Measurements from ENCODE around the gene ANKRD12.

ANKRD12 gene

DNA sequence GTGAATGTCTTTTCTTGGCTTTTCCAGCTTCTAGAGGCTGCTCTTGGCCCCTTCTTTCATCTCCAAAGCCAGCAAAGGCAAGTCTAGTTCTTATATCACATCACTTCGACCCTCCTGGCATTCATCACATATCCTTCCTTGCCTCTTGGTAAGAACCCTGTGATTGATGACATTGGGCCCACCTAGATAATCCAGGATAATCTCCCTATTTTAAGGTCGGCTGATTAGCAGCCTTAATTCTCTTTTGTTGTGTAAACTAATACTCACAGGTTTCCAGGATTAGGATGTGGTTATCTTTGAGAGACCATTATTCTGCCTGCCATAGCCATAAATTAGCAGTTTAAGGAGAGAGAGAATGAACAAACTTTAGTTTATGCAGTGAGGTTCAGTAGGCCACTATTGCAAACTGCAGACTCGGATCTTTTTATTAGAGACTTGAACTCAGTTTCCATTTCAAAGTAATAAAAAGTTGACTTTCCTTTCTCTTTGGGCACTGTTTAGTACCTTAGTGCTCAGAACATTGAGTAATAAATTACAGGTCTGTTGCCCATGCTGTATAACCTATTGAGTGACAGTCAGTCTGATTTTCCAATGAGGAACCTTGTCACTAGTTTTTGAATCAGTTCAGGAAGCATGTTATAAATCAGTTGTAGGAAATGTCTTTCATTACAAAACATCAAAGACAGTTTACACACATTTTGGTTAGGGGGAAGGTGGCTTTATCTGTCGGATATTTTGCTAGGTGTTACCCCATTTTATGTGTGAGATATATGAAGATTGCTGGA lies 29.6 kb upstream of the ANKRD12 start:
- DNase-seq (ENCODE audit: low read depth), result no peak

DNA sequence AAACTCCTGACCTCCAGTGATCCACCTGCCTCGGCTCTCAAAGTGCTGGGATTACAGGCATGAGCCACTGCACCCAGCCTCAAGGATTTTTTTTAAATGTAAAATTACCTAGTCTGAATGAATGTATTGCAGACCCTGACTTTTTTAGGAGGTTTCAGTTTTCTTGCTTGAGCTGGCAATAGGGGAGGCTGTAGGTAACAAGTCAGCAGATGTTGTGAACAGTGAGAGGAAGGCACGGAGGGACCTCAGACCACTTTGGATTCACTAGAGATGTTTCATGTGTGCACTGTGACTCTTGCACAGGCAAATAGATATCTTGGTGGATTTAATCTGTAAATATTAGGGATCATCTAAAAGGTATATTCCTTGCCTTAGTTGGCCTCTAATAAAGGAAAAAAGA lies 27.7 kb upstream of the ANKRD12 start:
- DNase-seq (ENCODE audit: low read depth), result no peak

DNA sequence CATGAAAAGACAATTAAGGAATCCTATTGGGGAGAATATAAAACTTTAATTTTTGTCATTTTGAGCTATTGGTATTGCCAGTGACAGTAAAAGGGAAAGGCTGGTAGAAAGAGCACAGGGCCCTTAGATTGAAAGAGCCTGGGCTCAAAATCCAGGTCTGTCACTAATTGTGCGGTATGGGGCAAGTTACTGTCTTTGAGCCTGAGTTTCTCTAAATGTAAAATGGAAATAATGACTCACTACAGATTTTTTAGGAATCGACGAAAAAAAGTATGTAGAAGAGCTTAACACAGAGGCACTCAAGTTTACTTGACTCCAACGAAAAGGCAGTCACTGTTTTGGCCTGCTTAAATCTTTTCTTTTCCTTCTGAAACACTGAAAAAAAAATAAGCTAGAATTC lies 27.1 kb upstream of the ANKRD12 start:
- DNase-seq (ENCODE audit: low read depth), result peak; percentile 82

DNA sequence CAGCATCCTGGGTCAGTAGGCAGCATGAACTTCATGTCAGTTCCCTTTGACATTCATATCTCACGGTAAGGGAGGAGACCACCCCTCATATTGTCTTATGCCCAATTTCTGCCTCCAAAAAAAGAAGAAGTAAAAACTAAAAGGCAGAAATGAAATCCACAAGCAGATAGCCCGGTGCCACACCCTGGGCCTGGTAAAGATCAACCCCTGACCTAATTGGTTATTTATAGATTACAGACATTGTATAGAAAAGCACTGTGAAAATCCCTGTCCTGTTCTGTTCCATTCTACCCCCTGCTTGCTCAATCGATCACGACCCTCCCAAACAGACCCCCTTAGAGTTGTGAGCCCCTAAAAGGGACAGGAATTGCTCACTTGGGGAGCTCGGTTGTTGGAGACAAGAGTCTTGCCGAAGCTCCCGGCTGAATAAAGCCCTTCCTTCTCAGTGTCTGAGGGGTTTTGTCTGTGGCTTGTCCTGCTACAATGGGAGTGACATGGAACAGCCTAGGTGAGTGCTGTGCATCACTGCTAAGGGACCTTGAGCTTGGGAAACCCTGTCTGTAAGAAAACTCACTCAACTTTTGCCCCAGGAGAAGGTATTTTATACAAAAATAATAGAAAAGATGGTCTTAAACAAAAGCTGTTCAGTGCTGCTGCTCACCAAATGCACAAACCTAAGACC lies 23.0 kb upstream of the ANKRD12 start:
- no peak for DNase-seq (ENCODE audit: low read depth)

DNA sequence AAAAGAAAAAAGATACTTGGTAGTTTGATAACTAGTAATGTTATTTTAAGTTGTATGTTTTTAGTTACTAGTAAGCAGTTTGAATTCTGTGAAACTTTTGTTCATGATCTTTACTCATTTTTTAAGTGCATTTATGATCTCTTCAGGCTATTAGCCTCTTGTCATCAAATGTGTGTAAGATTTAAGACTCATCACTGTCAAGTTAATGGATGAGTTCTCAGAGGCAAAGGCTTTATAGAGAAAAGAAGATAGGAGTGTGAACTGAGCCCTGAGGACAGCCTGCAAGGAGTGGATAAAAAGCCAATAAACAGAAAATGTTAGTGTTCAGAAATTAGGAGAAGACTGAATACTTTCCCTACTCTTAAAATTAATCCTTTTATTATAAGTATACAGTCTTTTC lies 20.6 kb upstream of the ANKRD12 start:
- DNase-seq (ENCODE audit: low read depth), result no peak

DNA sequence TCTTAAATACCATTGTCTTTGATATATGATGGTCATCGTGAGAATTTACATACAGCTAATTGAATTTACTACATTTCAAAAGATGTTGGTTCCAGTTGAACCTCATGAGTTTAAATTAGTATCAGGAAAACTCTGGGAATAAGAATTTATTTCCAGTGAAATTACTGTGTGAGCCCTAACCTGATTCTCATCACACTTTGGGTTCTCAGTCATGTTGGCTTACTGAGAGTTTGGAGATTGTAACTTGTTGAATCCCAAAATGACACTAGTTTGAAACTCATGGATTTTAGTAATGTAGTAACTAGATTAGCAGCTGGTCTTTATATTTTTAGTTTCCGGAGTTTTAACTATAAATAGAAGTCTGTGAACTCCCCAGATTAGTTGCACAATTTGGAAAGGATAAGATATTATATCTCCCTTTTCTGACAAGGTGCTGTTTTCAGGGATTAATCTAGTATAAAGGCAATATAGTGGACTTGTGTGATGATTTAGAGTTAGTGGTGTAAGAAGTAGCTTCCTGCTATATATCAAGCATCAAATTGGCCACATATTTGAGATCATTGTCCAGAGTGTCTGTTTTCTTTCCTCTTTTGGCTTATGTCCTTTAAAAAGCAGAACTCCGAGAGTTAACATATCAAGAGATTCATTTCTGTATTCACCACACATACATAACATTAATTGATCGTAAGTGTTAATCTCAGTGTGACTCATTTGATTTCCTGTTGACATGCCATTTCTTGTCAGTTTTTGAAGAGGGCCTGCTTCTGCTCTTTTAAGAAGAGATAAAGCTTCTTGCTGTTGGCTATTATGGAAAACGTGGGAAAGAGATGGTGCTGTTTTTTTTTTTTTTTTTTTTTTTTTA lies 18.4 kb upstream of the ANKRD12 start:
- DNase-seq (ENCODE audit: low read depth), result no peak

DNA sequence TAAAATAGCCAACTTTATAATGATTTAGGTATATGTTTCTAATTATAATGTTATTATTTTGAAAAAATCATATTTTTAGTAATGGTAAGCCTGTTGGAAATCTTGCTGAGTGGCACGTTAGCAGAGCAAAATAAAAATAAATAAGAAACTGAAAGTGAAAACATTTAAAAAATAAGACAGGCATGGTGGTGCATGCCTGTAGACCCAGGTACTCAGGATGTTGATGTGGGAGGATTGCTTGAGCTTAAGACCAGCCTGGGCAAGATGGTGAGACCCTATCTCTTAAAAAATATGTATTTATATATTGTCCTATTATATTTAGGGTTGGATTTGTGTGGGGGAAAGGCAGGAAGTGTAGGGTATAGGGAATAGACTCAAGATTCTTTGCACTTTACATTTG lies 15.8 kb upstream of the ANKRD12 start:
- DNase-seq (ENCODE audit: low read depth), result no peak

DNA sequence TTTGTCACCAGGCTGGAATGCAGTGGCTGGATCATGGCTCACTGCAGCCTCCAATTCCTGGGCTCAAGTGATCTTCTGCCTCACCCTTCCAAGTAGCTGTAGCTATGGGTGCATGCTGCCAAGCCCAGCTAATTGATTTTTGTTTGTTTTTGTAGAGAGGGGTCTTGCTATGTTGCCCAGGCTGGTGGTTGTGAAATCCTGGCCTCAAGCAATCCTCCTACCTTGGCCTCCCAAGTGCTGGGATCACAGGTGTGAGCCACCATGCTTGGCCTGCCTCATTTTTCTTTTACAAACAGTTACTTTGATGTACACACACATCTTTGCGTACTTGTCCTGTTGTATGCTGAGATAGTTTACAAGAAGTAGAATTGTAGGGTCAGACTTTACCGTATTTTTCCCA lies 13.1 kb upstream of the ANKRD12 start:
- DNase-seq (ENCODE audit: low read depth), result no peak

DNA sequence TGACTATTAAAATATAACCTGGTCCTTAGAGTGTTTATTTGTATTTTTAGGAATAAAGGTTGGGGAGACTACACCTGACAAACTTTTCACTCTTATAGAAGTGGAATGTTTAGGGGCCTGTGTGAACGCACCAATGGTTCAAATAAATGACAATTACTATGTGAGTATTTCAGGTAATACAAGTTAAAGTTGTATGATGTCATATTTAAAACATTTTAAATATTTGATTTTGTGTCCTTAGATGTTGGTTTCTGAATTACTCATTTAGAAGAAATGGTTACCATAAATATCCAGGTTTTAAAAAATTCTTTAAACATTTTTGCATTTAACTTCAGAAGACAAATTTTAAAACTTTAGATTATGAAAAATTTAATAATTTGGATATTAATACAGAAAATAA lies 11.8 kb upstream of the ANKRD12 start:
- DNase-seq (ENCODE audit: low read depth), result no peak

DNA sequence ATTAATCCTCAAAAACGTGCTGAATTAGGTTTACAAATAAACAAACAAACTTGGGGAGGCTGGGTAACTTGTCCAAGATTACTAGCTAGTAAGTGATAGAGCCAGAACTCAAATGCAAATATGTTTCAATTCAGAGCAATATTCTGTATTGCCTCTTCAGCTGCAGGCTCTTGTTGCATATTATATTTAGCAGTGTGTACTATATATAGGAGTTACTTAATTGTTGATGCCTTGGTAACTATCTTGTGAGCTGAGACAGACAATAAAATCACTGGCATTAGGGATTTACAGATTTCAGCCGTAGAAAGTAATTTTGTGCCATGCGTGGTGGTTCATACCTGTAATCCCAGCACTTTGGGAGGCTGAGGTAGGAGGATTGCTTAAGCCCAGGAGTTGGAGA lies 10.2 kb upstream of the ANKRD12 start:
- DNase-seq (ENCODE audit: low read depth), result no peak

DNA sequence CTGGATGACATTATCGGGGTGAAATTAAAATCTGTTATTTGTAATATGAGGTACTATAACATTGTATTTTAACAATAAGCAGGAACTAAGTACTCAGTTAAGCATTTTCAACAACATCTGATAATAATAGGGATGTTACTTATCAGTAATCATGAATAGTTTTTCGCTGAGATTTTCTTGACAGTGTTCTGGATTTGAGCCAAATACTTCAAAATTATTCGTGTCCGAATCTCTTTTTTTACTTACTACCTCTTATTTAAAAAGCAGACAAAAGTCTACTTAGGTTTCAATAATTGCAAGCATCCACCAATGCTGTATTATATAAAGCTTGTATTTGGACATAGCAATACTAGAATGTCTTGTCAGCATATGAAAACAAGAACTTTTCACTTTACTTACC lies 6.4 kb upstream of the ANKRD12 start:
- no peak for DNase-seq (ENCODE audit: low read depth)

DNA sequence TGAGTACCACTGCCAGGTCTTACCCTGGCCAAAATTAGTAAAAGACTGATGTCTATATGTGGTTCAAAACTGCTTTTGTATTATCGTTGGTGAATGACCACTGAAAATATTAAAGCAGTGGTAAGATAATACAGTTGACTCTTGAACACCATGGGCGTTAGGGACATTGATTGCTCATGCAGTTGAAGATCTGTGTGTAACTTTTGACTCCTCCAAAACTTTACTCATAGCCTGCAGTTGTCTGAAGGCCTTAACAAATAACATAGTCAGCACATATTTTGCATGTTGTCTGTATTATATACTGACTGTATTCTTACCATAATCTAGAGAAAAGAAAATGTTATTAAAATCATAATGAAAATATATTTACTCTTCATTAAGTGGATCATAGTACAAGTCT lies 5.8 kb upstream of the ANKRD12 start:
- DNase-seq (ENCODE audit: low read depth), result no peak

DNA sequence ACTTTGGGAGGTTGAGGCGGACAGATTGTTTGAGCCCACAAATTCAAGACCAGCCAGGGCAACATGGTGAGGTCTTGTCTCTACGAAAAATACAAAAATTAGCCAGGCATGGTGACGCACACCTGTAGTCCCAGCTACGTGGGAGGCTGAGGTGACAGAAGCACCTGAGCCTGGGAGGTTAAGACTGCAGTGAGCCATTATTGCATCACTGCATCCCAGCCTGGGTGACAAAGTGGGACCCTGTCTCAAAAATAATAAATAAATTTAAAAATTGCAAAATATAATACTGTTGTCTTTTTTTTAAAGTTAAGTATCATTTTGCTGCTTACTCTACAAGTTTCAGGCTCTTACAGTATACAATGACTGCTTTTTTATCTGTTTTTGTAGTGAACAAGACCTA lies 4.0 kb upstream of the ANKRD12 start:
- no peak for DNase-seq (ENCODE audit: low read depth)

DNA sequence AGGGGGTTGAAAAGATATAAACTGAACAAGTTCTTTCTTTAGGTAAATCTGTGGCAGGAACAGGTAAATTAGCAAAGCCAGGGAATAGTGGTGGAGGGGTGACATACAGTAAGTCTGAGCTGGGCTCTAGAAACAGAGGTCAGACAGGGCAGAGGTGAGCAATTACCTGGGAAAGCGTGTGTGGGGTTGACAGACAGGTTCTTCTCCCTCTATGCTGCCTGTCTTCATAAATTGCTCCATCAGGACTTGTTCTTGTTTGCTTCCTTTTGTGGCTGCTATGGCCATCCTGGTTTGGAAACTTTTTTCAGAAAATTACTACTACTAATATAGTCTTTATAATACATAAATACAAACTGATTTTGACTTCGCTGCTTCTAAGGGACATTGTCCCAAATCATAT lies 3.4 kb upstream of the ANKRD12 start:
- DNase-seq (ENCODE audit: low read depth), result no peak

DNA sequence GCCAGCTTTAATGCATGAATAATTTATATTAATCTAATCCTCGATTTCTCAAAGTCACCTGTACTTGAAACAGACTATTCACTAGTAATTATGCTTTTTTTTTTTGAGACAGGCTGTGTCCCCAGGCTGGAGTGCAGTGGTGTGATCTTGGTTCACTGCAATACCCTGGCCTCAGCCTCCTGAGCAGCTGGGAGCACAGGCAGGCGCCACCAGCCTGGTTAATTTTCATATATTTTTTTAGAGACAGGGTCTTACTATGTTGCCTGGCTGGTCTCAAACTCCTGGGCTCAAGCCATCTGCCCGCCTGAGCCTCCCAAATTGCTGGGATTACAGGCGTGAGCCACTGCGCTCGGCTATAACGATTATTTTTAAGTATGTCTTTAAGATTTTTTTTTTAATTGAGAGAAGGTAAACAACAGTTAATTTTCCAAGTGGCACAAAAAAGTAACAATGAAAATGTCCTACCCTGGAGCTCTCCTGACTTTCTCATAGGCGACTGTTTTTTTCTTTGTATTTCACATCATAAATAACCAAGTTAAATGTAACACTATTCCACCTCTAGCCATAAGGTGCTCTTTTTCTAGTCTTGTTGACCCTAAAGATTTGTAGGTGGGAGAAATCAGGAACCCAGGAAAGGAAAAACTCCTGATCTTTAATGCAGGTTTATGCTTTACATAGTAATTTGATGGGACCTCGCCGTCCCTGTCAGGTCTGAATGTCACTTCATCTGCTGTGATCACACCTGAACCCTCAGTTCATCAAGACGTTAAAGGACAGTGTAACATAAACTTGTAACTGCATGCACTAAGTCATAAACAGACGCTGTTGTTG lies 1.3 kb upstream of the ANKRD12 start:
- no peak for DNase-seq (ENCODE audit: low read depth)

DNA sequence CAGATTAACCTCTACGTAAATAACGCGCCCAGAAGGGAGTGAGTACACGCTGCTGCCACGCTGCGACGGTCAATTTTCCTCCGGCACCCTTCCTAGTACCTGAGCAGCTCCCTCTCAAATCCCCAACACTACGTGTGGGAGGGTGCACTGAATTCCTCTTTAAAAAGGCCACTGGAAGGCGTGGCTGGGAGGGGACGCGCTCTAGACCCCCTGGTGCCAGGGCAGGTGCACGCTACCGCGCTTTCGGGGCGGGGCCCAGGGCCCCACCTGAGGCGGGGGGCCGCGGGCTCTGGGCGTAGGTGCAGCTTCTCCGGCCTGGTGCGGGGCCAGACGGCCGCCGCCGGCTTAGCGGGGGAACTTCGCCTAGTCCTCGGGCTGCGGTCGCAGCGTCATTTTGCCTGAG lies 668 bp upstream of the ANKRD12 start:
- DNase-seq (ENCODE audit: low read depth), result peak; percentile 21

DNA sequence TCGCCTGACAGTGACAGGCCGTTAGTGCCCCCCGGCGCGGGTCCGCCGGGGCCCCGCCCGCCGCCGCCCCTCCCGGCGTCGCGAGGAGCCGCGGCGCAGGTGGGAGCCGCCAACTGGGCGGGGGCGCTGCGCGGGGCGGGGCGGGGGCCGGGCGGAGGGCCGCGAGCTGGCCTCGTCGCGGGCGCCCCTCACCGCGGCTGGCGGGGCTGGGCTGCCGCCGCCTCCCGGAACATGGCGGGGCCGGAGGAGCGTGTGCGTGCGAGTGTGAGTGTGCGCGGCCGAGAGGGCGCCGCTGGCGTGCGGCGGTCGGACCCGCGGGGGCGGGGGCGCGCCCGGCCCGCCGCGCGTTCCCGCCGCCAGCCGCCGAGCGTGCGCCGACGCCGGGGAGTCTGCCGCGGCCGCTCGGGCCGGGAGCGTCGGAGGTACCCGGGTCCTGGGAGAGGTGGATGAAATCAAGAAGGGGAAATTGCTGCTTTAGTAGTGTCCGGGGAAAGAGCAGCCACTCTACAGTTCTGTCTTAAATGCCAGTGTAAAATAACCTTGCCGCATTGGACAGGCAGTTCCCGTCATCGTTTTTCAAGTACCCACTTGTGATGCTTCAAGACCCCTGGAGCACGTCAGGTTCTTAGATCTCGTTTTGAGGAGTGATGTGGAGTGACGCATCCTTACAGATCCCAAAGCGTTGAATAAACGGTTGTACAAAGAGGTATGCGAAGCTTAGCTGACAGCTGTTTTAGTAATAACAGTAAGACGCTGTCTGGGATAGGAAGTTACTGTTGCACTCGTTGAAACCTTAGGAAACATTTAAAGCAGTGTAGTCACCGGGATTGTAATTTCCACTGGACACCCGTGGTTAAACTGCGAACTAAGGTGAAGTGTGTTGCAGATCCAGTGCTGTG lies 836 bp downstream of the ANKRD12 start:
- DNase-seq (ENCODE audit: low read depth), result peak; percentile 81

DNA sequence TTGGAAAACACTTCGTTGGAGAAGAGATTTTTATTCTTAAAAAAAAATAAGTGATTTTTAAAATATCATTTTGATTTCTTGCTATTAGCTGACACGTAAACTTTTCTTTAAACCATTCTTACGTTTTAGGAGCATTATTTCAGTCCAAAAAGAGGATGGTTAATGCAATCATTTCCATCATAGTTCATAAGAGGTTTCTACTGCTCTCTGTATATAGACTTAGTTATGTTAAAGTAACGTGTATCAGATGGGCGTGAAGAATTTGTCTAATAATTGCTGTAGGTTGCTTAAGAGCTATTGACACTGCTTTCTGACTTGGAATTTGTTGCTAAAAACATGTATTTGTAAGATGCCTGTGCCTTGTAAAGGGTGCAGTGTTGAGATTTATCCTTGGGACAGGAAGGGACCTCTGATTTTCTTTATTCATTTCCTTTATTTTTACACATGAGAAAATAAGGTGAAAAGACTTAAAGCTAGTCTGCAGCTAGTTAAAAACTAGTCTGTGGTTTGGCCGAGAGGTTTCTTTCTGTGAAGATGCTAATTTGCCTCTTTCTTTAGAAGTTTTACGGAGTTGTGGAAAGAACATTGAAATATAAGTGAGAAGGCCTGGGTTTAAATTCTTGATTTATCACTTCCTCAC lies 2.9 kb downstream of the ANKRD12 start:
- DNase-seq (ENCODE audit: low read depth), result no peak

DNA sequence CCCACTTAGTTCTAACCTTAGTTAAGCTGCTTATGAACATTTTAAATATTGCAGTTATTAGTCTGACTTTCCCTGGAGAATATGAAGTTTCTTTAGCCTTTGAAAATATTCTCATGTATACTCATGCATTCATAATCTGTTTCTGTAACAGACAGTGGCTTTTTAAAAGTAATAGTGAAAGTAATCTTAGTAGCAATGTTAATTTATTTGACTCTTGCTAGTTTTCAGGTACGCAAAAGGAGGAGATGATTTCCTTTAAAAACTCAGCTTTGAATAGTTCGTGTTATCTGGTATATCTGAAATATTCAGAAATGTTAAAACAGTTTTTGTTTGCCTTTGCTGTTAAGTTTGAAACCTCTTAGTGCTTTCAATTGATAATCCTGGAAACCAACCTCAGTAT lies 3.8 kb downstream of the ANKRD12 start:
- no peak for DNase-seq (ENCODE audit: low read depth)

DNA sequence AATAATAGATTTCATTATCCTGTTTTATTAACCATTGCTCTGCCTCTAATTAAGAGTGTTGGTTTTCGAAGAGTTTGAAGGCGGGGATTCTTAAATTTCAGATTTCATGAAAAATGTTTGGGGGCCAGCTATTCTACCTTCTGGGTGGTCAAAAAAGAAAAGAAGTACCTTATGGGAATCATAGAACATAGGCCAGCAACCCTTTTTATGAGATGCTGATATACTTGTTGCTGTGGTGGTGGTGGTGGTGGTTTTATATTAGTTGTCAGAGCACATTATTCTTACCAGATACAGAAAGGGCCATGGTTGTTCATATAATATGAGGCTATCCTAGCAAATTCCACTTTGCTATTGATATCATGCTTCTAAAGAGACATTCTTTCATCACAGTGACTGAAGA lies 4.4 kb downstream of the ANKRD12 start:
- no peak for DNase-seq (ENCODE audit: low read depth)

DNA sequence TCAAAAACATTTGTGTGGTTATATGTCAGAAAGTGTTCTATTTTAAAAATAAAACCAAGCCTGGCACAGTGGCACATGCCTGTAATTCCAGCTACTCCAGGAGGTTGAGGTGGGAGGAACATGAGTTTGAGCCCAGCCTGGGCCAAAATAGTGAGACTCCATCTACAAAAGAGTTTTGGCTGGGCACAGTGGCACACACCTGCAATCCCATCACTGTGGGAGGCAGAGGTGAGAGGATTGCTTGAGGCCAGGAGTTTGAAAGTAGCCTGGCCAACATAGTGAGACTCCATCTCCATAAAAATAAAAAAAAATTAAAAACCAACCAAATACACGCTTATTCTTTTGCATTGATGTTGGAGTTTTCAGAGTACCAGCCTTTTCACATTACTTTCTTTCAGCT lies 9.6 kb downstream of the ANKRD12 start:
- DNase-seq (ENCODE audit: low read depth), result no peak
